ENCODE measurements around the gene VAV2. TPM values are rescaled to one million over a fixed set of nuclear protein-coding genes. Genes with fewer than 3 reads are reported as not detected.

VAV2 gene
- total RNA-seq, 1 experiment from 2014 or later = 30.7 TPM

- no peak for TF ChIP-seq CTCF (IDR thresholded peaks at IDR 0.05; ENCODE audit: unreplicated experiment)
- Mint-ChIP-seq H3K4me3 (ENCODE audit: low read depth, unreplicated experiment) (no peak overlapping the region), H3K27ac (ENCODE audit: unreplicated experiment) (no peak overlapping the region), H3K4me1 (ENCODE audit: low read depth, unreplicated experiment) (peaks cover 22% of the 10 kb centered on the region), H3K27me3 (ENCODE audit: unreplicated experiment) (no peaks in the 10 kb centered on the region), H3K36me3 (ENCODE audit: insufficient read depth, unreplicated experiment) (peaks cover 36% of the 10 kb centered on the region), H3K9me3 (ENCODE audit: low read depth, unreplicated experiment) (no peaks in the 10 kb centered on the region)
- no peak for DNase-seq
- CTCF ChIA-PET = no interaction called here
- no TSS peak for BruUV-seq (replicated peaks)
- intact Hi-C loops (cut with micrococcal nuclease; ENCODE audit: unreplicated experiment) = no loop called here
Measured at GRCh38 chr9:133987946-133988665, 4.0 kb downstream of the VAV2 start.

- intact Hi-C loops (cut with micrococcal nuclease; ENCODE audit: unreplicated experiment) = no loop called here
- no peaks in the 10 kb centered on the region for H3K27me3 Mint-ChIP-seq (ENCODE audit: unreplicated experiment)
- peaks cover 32% of the 10 kb centered on the region for H3K36me3 Mint-ChIP-seq (ENCODE audit: insufficient read depth, unreplicated experiment)
- CTCF ChIA-PET = interaction anchor here (0.6 kb wide), 1 partner anchor 92 kb away, joined by 3 read pairs; no protein-coding TSS in a partner anchor
- peaks cover 22% of the 10 kb centered on the region for H3K4me1 Mint-ChIP-seq (ENCODE audit: low read depth, unreplicated experiment)
- no peak overlapping the region for H3K4me3 Mint-ChIP-seq (ENCODE audit: low read depth, unreplicated experiment)
- no peaks in the 10 kb centered on the region for H3K9me3 Mint-ChIP-seq (ENCODE audit: low read depth, unreplicated experiment)
- TF ChIP-seq CTCF (IDR thresholded peaks at IDR 0.05; ENCODE audit: unreplicated experiment) = no peak
- no peak overlapping the region for H3K27ac Mint-ChIP-seq (ENCODE audit: unreplicated experiment)
- no peak for DNase-seq
- BruUV-seq (replicated peaks) = no TSS peak
Measured at GRCh38 chr9:133987446-133987788, 4.7 kb downstream of the VAV2 start.

- intact Hi-C loops (cut with micrococcal nuclease; ENCODE audit: unreplicated experiment) = no loop called here
- peaks cover 22% of the 10 kb centered on the region for H3K4me1 Mint-ChIP-seq (ENCODE audit: low read depth, unreplicated experiment)
- no peak for TF ChIP-seq CTCF (IDR thresholded peaks at IDR 0.05; ENCODE audit: unreplicated experiment)
- DNase-seq = no peak
- H3K9me3 Mint-ChIP-seq (ENCODE audit: low read depth, unreplicated experiment) = no peaks in the 10 kb centered on the region
- H3K27me3 Mint-ChIP-seq (ENCODE audit: unreplicated experiment) = no peaks in the 10 kb centered on the region
- H3K4me3 Mint-ChIP-seq (ENCODE audit: low read depth, unreplicated experiment) = no peak overlapping the region
- CTCF ChIA-PET = interaction anchor here (0.6 kb wide), 1 partner anchor 92 kb away, joined by 3 read pairs; no protein-coding TSS in a partner anchor
- H3K36me3 Mint-ChIP-seq (ENCODE audit: insufficient read depth, unreplicated experiment) = peaks cover 32% of the 10 kb centered on the region
- H3K27ac Mint-ChIP-seq (ENCODE audit: unreplicated experiment) = no peak overlapping the region
- BruUV-seq (replicated peaks) = no TSS peak
Measured at GRCh38 chr9:133986774-133987445, 5.2 kb downstream of the VAV2 start.

DNA sequence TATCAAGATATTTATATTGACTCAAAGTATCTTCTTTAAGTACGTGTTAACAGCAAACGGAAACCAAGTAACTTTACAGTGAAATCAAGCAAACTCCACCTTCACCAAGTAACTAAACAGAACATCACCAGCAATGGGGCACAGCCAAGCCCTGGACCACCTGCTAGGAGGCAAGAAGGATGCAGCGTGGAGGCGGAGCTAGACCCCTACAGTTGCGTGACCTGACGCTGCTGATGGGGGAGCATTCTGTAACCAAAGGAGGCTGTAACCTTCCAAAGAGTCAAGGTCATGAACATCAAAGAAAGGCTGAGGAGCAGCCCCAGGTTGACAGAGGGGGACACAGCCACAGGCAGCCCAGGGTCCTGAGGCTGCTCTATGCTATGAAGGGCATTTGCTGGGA is 6.1 kb downstream of the VAV2 start:
- H3K4me1 Mint-ChIP-seq (ENCODE audit: low read depth, unreplicated experiment) = peaks cover 24% of the 10 kb centered on the region
- peak overlapping the region; percentile 5 for H3K27ac Mint-ChIP-seq (ENCODE audit: unreplicated experiment)
- H3K9me3 Mint-ChIP-seq (ENCODE audit: low read depth, unreplicated experiment) = no peaks in the 10 kb centered on the region
- peaks cover 26% of the 10 kb centered on the region for H3K36me3 Mint-ChIP-seq (ENCODE audit: insufficient read depth, unreplicated experiment)
- CTCF ChIA-PET = no interaction called here
- no TSS peak for BruUV-seq (replicated peaks)
- TF ChIP-seq CTCF (IDR thresholded peaks at IDR 0.05; ENCODE audit: unreplicated experiment) = no peak
- intact Hi-C loops (cut with micrococcal nuclease; ENCODE audit: unreplicated experiment) = no loop called here
- no peak for DNase-seq
- no peak overlapping the region for H3K4me3 Mint-ChIP-seq (ENCODE audit: low read depth, unreplicated experiment)
- H3K27me3 Mint-ChIP-seq (ENCODE audit: unreplicated experiment) = no peaks in the 10 kb centered on the region

Measured in Calu3 (cell line).